ENCODE results near the gene BST1. TPM values are rescaled to one million over a fixed set of nuclear protein-coding genes. Genes with fewer than 3 reads are reported as not detected.

Gene BST1
- total RNA-seq, 1 experiment from 2014 or later, result not detected

DNA sequence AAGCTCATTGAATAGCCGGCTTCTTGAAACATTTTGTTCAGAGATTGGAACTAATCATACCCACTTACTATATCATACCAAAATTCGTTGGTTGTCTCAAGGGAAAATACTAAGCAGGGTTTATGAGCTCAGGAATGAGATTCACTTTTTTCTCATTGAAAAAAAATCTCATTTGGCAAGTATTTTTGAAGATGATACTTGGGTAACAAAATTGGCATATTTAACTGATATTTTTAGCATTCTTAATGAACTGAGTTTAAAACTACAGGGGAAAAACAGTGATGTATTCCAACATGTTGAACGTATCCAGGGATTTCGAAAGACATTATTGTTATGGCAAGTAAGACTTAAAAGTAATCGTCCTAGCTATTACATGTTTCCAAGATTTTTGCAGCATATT lies 14.8 kb upstream of the BST1 start:
- Histone ChIP-seq H4K91ac (ENCODE audit: insufficient read length, low read depth, low read length) (no peak overlapping the region), H2BK5ac (ENCODE audit: insufficient read length, low read length) (no peak overlapping the region), H3K56ac (ENCODE audit: insufficient read length, low read depth, low read length) (no peak overlapping the region), H3K27ac (ENCODE audit: insufficient read length, low read depth, low read length) (no peak overlapping the region), H3T11ph (ENCODE audit: low read length) (no peak overlapping the region), H2AFZ (ENCODE audit: low read length) (no peak overlapping the region), H3K23me2 (ENCODE audit: insufficient read length, low read depth, low read length, poor library complexity, severe bottlenecking) (no peaks in the 10 kb centered on the region), H4K20me1 (ENCODE audit: control insufficient read depth, insufficient read depth, insufficient read length) (no peaks in the 10 kb centered on the region), H2BK20ac (ENCODE audit: low read depth, low read length, poor library complexity, severe bottlenecking) (no peak overlapping the region), H3K4me2 (ENCODE audit: insufficient read depth, insufficient read length, low read length) (no peak overlapping the region), H2AK5ac (ENCODE audit: insufficient read length, low read length) (no peak overlapping the region), H3K4me1 (ENCODE audit: insufficient read depth, low read length) (peaks cover 13% of the 10 kb centered on the region), H3K79me1 (ENCODE audit: insufficient read depth, low read depth, low read length, poor library complexity, severe bottlenecking) (no peaks in the 10 kb centered on the region), H3K4ac (ENCODE audit: low read depth, low read length) (no peak overlapping the region), H3K9ac (ENCODE audit: extremely low read depth, insufficient read length, low read length) (no peak overlapping the region), H3K79me2 (ENCODE audit: insufficient read depth, low read length) (no peaks in the 10 kb centered on the region), H3K18ac (ENCODE audit: insufficient read length, low read depth, low read length) (no peak overlapping the region), H3K27me3 (ENCODE audit: insufficient read depth, low read length) (no peaks in the 10 kb centered on the region), H2BK12ac (ENCODE audit: insufficient read length, low read depth, low read length) (no peak overlapping the region), H3K14ac (ENCODE audit: insufficient read depth, low read length) (no peak overlapping the region), H2BK15ac (ENCODE audit: low read depth, low read length) (no peak overlapping the region), H3K23ac (ENCODE audit: insufficient read length, low read depth, low read length) (no peak overlapping the region), H4K5ac (ENCODE audit: insufficient read length, low read depth, low read length) (no peak overlapping the region), H2BK120ac (ENCODE audit: low read depth, low read length, poor library complexity, severe bottlenecking) (no peak overlapping the region), H4K8ac (replicated peaks; ENCODE audit: insufficient read length, low read depth, low read length) (no peak overlapping the region), H3K9me3 (ENCODE audit: control insufficient read depth, low read depth, low read length) (no peaks in the 10 kb centered on the region)
- DNase-seq, result no peak
- H3K27me3 Mint-ChIP-seq (ENCODE audit: low read depth), result no peaks in the 10 kb centered on the region
- H3K27ac Mint-ChIP-seq, result no peak overlapping the region
- H3K4me1 Mint-ChIP-seq, result peaks cover 41 to 50% of the 10 kb centered on the region in 2 experiments
- no CpG with 5 or more reads among the region's 5 CpGs for WGBS (ENCODE audit: extremely low coverage, insufficient read length, low lambda C conversion rate)
- H3K9me3 Mint-ChIP-seq, result no peaks in the 10 kb centered on the region
- peaks cover 18 to 30% (median 26%) of the 10 kb centered on the region in 3 experiments for H3K36me3 Mint-ChIP-seq (ENCODE audit: insufficient read depth in 1 of 3, low read depth in 3 of 3)
- TF ChIP-seq, protein P1, sequence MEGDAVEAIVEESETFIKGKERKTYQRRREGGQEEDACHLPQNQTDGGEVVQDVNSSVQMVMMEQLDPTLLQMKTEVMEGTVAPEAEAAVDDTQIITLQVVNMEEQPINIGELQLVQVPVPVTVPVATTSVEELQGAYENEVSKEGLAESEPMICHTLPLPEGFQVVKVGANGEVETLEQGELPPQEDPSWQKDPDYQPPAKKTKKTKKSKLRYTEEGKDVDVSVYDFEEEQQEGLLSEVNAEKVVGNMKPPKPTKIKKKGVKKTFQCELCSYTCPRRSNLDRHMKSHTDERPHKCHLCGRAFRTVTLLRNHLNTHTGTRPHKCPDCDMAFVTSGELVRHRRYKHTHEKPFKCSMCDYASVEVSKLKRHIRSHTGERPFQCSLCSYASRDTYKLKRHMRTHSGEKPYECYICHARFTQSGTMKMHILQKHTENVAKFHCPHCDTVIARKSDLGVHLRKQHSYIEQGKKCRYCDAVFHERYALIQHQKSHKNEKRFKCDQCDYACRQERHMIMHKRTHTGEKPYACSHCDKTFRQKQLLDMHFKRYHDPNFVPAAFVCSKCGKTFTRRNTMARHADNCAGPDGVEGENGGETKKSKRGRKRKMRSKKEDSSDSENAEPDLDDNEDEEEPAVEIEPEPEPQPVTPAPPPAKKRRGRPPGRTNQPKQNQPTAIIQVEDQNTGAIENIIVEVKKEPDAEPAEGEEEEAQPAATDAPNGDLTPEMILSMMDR (conservative IDR thresholded peaks at IDR 0.05), result no peak
- H3K4me3 Mint-ChIP-seq, result no peak overlapping the region
